SU-DHL-6 (cell line): ENCODE results near the gene OR8D2.

Experiments used
- H2AFZ ChIP-seq: fragments of 200-600 bp; sonication (generic); 2 replicates; pipeline ENCODE4 v1.6.1; 2014; ENCODE audit warnings: low read depth, mild to moderate bottlenecking, moderate library complexity, mixed read lengths, antibody characterized with exemption, low read length; ENCODE audit not compliant: severe bottlenecking
- H3F3A ChIP-seq: fragments of 200-600 bp; shearing (Covaris generic); 2 replicates; pipeline ENCODE4 v1.6.0; 2016; ENCODE audit warnings: antibody characterized with exemption, mild to moderate bottlenecking; ENCODE audit not compliant: insufficient read depth
- H3K27ac ChIP-seq: fragments of 200-600 bp; sonication (generic); 2 replicates; pipeline ENCODE4 v1.5.1; 2016; ENCODE audit warnings: low read depth, mild to moderate bottlenecking, low read length, moderate library complexity, mixed read lengths
- H3K27me3 ChIP-seq: fragments of 200-600 bp; sonication (generic), shearing (Covaris generic); 2 replicates; pipeline ENCODE4 v1.6.0; 2014; ENCODE audit warnings: mild to moderate bottlenecking, low read length
- H3K36me3 ChIP-seq: fragments of 200-600 bp; sonication (generic); 2 replicates; pipeline ENCODE4 v1.6.1; 2014; ENCODE audit warnings: mild to moderate bottlenecking, low read length, mixed read lengths
- H3K4me2 ChIP-seq: fragments of 300-600, 200-600 bp; shearing (Covaris generic), sonication (generic); 2 replicates; pipeline ENCODE4 v1.6.0; 2014; ENCODE audit warnings: low read length, low read depth, mild to moderate bottlenecking; ENCODE audit not compliant: poor library complexity, severe bottlenecking
- H3K4me3 ChIP-seq: fragments of 200-600 bp; sonication (generic); 2 replicates; pipeline ENCODE4 v1.5.1; 2014; ENCODE audit warnings: antibody characterized with exemption, low read length, mild to moderate bottlenecking, mixed read lengths; ENCODE audit not compliant: insufficient read depth, poor library complexity, severe bottlenecking
- H3K79me2 ChIP-seq: fragments of 200-600 bp; sonication (generic); 2 replicates; pipeline ENCODE4 v1.6.1; 2014; ENCODE audit warnings: mild to moderate bottlenecking, low read length, moderate library complexity; ENCODE audit not compliant: insufficient read depth
- H3K9ac ChIP-seq: fragments of 200-600 bp; sonication (generic); 2 replicates; pipeline ENCODE4 v1.7.0; 2014; ENCODE audit warnings: mild to moderate bottlenecking, low read length
- H3K9me2 ChIP-seq: fragments of 200-600 bp; sonication (generic); replicated peaks from 2 replicates; pipeline ENCODE4 v1.6.1; 2014; ENCODE audit warnings: low read length; ENCODE audit not compliant: insufficient read depth
- H3K9me3 ChIP-seq: fragments of 200-600 bp; sonication (generic); 2 replicates; pipeline ENCODE4 v1.6.1; 2014; ENCODE audit warnings: low read length, mixed read lengths; ENCODE audit not compliant: insufficient read depth
- H4K20me1 ChIP-seq: fragments of 200-600 bp; sonication (generic); 2 replicates; pipeline ENCODE4 v1.6.1; 2014; ENCODE audit warnings: low read depth, mild to moderate bottlenecking, antibody characterized with exemption, low read length, moderate library complexity, mixed read lengths
- EZH2phosphoT487 ChIP-seq: fragments of 200-600 bp; sonication (generic), shearing (Covaris generic); conservative IDR thresholded peaks from 2 replicates; pipeline ENCODE4 v1.6.1; 2018; ENCODE audit warnings: mild to moderate bottlenecking, antibody characterized with exemption, low read length, moderate library complexity, mixed read lengths
- TF ChIP-seq, protein P1 (sequence below): fragments of 200-600 bp; sonication (generic); IDR thresholded peaks from one replicate; pipeline ENCODE4 v1.5.1; 2017; ENCODE audit warnings: antibody characterized with exemption, mild to moderate bottlenecking, low read length, moderate library complexity; ENCODE audit not compliant: insufficient read depth, poor library complexity, severe bottlenecking

Gene OR8D2

DNA sequence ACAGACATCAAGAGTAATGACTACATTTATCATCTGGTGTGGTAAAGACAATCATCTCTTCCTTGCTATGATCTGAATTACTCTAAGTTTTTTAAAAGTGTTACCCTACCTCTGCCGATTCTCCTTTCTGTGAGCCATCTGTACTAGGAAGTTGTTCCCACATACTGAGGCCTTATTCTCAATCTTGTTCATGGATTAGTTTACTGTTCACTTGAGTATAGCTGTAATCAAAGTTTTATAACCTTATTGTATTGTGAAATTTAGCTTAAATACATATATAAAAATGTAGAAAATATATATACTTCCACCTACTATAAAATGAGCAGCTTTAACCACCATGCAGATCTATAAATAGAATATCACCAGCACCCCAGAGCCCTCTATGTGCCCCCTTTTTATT lies 2.4 kb upstream of the OR8D2 start:
- no peaks in the 10 kb centered on the region for H3K79me2 ChIP-seq

GRCh38 chr11:124315052-124315451 lies 4.9 kb downstream of the OR8D2 start:
- H3K36me3 ChIP-seq = no peaks in the 10 kb centered on the region
- no peaks in the 10 kb centered on the region for H3F3A ChIP-seq
- no peaks in the 10 kb centered on the region for H3K9me3 ChIP-seq
- no peaks in the 10 kb centered on the region for H4K20me1 ChIP-seq
- no peak overlapping the region for H3K4me3 ChIP-seq
- no peak overlapping the region for H2AFZ ChIP-seq
- TF ChIP-seq, protein P1, sequence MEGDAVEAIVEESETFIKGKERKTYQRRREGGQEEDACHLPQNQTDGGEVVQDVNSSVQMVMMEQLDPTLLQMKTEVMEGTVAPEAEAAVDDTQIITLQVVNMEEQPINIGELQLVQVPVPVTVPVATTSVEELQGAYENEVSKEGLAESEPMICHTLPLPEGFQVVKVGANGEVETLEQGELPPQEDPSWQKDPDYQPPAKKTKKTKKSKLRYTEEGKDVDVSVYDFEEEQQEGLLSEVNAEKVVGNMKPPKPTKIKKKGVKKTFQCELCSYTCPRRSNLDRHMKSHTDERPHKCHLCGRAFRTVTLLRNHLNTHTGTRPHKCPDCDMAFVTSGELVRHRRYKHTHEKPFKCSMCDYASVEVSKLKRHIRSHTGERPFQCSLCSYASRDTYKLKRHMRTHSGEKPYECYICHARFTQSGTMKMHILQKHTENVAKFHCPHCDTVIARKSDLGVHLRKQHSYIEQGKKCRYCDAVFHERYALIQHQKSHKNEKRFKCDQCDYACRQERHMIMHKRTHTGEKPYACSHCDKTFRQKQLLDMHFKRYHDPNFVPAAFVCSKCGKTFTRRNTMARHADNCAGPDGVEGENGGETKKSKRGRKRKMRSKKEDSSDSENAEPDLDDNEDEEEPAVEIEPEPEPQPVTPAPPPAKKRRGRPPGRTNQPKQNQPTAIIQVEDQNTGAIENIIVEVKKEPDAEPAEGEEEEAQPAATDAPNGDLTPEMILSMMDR = no peak
- TF ChIP-seq EZH2phosphoT487 = no peak
- no peaks in the 10 kb centered on the region for H3K79me2 ChIP-seq
- no peak overlapping the region for H3K27ac ChIP-seq
- no peaks in the 10 kb centered on the region for H3K27me3 ChIP-seq
- no peaks in the 10 kb centered on the region for H3K9me2 ChIP-seq
- no peak overlapping the region for H3K4me2 ChIP-seq
- no peak overlapping the region for H3K9ac ChIP-seq

More for the DNA sequence above, 2.4 kb upstream of the OR8D2 start:
- H3K27ac ChIP-seq = no peak overlapping the region
- no peak overlapping the region for H3K4me3 ChIP-seq
- TF ChIP-seq, protein P1 = no peak
- no peaks in the 10 kb centered on the region for H3K9me3 ChIP-seq
- no peaks in the 10 kb centered on the region for H3F3A ChIP-seq
- H3K27me3 ChIP-seq = no peaks in the 10 kb centered on the region; the same call in 1 of the 2 replicates
- no peak overlapping the region for H3K4me2 ChIP-seq
- H4K20me1 ChIP-seq = no peaks in the 10 kb centered on the region
- H2AFZ ChIP-seq = no peak overlapping the region
- no peak overlapping the region for H3K9ac ChIP-seq
- H3K36me3 ChIP-seq = no peaks in the 10 kb centered on the region
- no peaks in the 10 kb centered on the region for H3K9me2 ChIP-seq

GRCh38 chr11:124313849-124314248 lies 6.1 kb downstream of the OR8D2 start, which contains the start of gene OR8D1:
Gene OR8D1, minus strand, starts transcription at chr11:124313949. Its CDS starts 3,183 bp downstream, at chr11:124310766.
- TF ChIP-seq, protein P1 = no peak
- no peak for TF ChIP-seq EZH2phosphoT487
- H2AFZ ChIP-seq = no peak within 1 kb of the TSS
- H3K4me2 ChIP-seq = no peak within 1 kb of the TSS
- H3K4me3 ChIP-seq = no peak within 1 kb of the TSS
- no peak within 1 kb of the TSS for H3K27ac ChIP-seq
- no peaks in the 10 kb centered on the region for H3K36me3 ChIP-seq
- no peaks in the 10 kb centered on the region for H3K9me2 ChIP-seq
- no peaks in the 10 kb centered on the region for H3K79me2 ChIP-seq
- H4K20me1 ChIP-seq = no peaks in the 10 kb centered on the region
- no peaks in the 10 kb centered on the region for H3K27me3 ChIP-seq
- H3F3A ChIP-seq = no peaks in the 10 kb centered on the region
- no peak within 1 kb of the TSS for H3K9ac ChIP-seq
- no peaks in the 10 kb centered on the region for H3K9me3 ChIP-seq
